OCI-LY3 (cell line): ENCODE measurements around the gene CUX1.

Source experiments
- CTCF ChIP-seq: fragments of 200-600, 300-600 bp; sonication (generic); IDR thresholded peaks from 2 replicates; pipeline ENCODE4 v1.5.1; 2014; ENCODE audit warnings: antibody characterized with exemption, low read length, low read depth
- EZH2phosphoT487 ChIP-seq: fragments of 200-600 bp; shearing (Covaris generic); IDR thresholded peaks from 2 replicates; pipeline ENCODE4 v1.6.1; 2018; ENCODE audit warnings: antibody characterized with exemption, mixed run types, low read depth

- no peak for TF ChIP-seq CTCF
- no peak for TF ChIP-seq EZH2phosphoT487
These were observed 254.6 kb downstream of the CUX1 start for GRCh38 chr7:102072003-102072402.
